ENCODE measurements around the gene LEAP2.

DNA sequence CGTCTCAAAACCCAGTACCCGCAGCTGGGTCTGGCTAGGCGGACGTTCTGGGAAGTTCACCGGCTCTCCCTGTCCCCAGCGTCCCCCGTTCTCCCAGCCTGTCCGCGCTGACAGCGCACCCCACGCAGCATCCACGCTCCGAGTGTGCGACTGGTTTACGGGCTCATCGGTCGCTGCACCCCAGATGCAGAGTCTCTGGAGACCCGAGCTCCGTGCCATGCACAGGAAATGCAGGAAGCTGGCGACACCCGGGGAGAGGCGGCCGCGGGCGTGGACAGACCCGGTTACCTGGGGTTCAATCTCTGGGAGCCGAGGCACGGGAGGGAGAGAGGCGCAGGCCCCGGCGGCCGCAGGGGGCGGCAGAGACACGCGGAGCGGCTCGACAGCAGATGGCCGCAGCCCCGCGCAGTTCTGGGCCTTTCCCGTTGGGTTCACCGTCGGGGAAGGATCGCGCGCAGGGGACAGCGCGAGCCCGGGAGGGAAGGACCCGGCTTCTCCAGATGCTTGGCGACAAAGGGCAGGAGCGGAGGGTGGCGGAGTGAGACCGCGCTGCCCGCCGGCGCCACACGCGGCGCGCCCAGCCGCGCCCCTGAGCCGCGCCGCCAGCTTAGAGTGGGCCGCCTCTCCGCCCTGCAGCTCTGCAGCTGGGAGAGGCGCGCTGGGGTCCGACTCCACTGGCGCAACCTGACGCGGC, 43.6 kb upstream of the LEAP2 start:
- TF ChIP-seq, protein P1, sequence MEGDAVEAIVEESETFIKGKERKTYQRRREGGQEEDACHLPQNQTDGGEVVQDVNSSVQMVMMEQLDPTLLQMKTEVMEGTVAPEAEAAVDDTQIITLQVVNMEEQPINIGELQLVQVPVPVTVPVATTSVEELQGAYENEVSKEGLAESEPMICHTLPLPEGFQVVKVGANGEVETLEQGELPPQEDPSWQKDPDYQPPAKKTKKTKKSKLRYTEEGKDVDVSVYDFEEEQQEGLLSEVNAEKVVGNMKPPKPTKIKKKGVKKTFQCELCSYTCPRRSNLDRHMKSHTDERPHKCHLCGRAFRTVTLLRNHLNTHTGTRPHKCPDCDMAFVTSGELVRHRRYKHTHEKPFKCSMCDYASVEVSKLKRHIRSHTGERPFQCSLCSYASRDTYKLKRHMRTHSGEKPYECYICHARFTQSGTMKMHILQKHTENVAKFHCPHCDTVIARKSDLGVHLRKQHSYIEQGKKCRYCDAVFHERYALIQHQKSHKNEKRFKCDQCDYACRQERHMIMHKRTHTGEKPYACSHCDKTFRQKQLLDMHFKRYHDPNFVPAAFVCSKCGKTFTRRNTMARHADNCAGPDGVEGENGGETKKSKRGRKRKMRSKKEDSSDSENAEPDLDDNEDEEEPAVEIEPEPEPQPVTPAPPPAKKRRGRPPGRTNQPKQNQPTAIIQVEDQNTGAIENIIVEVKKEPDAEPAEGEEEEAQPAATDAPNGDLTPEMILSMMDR (IDR thresholded peaks at IDR 0.05), result peak; percentile 49 to 92 (median 76)
- TF ChIP-seq POLR2A (IDR thresholded peaks at IDR 0.05), result no peak
